ENCODE results near the gene BTF3.

GRCh38 chr5:73507062-73507461, 8.8 kb downstream of the BTF3 start:
- TF ChIP-seq, protein P1, sequence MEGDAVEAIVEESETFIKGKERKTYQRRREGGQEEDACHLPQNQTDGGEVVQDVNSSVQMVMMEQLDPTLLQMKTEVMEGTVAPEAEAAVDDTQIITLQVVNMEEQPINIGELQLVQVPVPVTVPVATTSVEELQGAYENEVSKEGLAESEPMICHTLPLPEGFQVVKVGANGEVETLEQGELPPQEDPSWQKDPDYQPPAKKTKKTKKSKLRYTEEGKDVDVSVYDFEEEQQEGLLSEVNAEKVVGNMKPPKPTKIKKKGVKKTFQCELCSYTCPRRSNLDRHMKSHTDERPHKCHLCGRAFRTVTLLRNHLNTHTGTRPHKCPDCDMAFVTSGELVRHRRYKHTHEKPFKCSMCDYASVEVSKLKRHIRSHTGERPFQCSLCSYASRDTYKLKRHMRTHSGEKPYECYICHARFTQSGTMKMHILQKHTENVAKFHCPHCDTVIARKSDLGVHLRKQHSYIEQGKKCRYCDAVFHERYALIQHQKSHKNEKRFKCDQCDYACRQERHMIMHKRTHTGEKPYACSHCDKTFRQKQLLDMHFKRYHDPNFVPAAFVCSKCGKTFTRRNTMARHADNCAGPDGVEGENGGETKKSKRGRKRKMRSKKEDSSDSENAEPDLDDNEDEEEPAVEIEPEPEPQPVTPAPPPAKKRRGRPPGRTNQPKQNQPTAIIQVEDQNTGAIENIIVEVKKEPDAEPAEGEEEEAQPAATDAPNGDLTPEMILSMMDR (IDR thresholded peaks at IDR 0.05; ENCODE audit: low read length) = no peak
- TF ChIP-seq EZH2 (optimal IDR thresholded peaks at IDR 0.05; ENCODE audit: low read depth, low read length) = no peak
- TF ChIP-seq EZH2phosphoT487 (IDR thresholded peaks at IDR 0.05; ENCODE audit: low read length) = no peak
